HT-29 (cell line): ENCODE measurements around the gene DNAH11. TPM values are rescaled to one million over a fixed set of nuclear protein-coding genes. Genes with fewer than 3 reads are reported as not detected.
A peak's percentile ranks its signal among the peaks of the same experiment; 100 is the strongest.

Experiments
- DNase-seq: peaks from one replicate; pipeline ENCODE4 v3.0.0-alpha.2; 2015; ENCODE audit warnings: low spot score
- total RNA-seq: library from RNA; depleted of rRNA; stranded (reverse); fragments of >200 nt; shearing (Covaris generic); gene quantifications from 2 replicates; pipeline ENCODE4 v1.2.3, GENCODE V29; 2014

Gene DNAH11
- total RNA-seq, 1 experiment from 2014 or later = not detected

GRCh38 chr7:21547501-21547900 is 4.7 kb downstream of the DNAH11 start:
- no peak for DNase-seq

- DNase-seq = no peak
These were observed 5.7 kb downstream of the DNAH11 start for GRCh38 chr7:21548491-21548890.

- peak; percentile 8 for DNase-seq
These were observed 7.2 kb downstream of the DNAH11 start for GRCh38 chr7:21550076-21550475.

- DNase-seq = peak; percentile 75
These were observed 8.1 kb downstream of the DNAH11 start for GRCh38 chr7:21550821-21551531.

- no peak for DNase-seq
These were observed 19.5 kb downstream of the DNAH11 start for GRCh38 chr7:21562385-21562784.

- no peak for DNase-seq
These were observed 22.8 kb downstream of the DNAH11 start for GRCh38 chr7:21565614-21566013.

- DNase-seq = no peak
These were observed 23.3 kb downstream of the DNAH11 start for GRCh38 chr7:21566094-21566493.

- peak; percentile 36 for DNase-seq
These were observed 25.9 kb downstream of the DNAH11 start for GRCh38 chr7:21568762-21569161.

GRCh38 chr7:21572331-21573313 is 29.8 kb downstream of the DNAH11 start:
- no peak for DNase-seq

GRCh38 chr7:21579341-21580072 is 36.7 kb downstream of the DNAH11 start:
- no peak for DNase-seq

GRCh38 chr7:21580073-21580521 is 37.3 kb downstream of the DNAH11 start:
- no peak for DNase-seq

GRCh38 chr7:21585070-21585724 is 42.4 kb downstream of the DNAH11 start:
- no peak for DNase-seq

- no peak for DNase-seq
These were observed 44.4 kb downstream of the DNAH11 start for GRCh38 chr7:21587139-21587784.

GRCh38 chr7:21596801-21597200 is 54.0 kb downstream of the DNAH11 start:
- DNase-seq = no peak

- DNase-seq = no peak
These were observed 60.6 kb downstream of the DNAH11 start for GRCh38 chr7:21603462-21603861.

- DNase-seq = no peak
These were observed 61.3 kb downstream of the DNAH11 start for GRCh38 chr7:21603972-21604749.

GRCh38 chr7:21605008-21605585 is 62.3 kb downstream of the DNAH11 start:
- DNase-seq = no peak

GRCh38 chr7:21608465-21608864 is 65.6 kb downstream of the DNAH11 start:
- DNase-seq = no peak

GRCh38 chr7:21611129-21611528 is 68.3 kb downstream of the DNAH11 start:
- no peak for DNase-seq

GRCh38 chr7:21616091-21616490 is 73.3 kb downstream of the DNAH11 start:
- no peak for DNase-seq
